ENCODE data around the gene ZNF425.
"Not testable (repeated sequence)": the region's sequence is repeated elsewhere in the genome, so short reads cannot be mapped to it uniquely, and the experiment has no call there.

ZNF425 gene

DNA sequence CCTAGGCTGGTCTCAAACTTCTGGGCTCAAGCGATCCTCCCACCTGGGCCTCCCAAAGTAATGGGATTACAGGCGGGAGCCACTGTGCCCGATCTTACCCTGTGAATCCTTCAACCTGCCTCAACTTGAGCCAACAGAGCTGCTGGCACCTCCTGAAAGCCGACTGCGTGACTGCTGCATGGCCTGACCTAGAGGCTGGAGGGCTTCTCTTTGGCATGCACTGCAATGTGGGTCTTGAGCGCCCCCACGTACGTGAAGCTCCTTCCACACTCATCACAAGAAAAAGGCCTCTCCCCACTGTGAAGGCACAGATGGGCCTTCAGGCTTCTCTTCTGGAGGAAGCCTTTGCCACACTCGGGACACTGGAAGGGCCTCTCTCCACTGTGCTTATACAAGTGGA is 22.7 kb downstream of the ZNF425 start:
- no peaks in the 10 kb centered on the region for H3K4me1 Mint-ChIP-seq (ENCODE audit: low read depth)
- no peaks in the 10 kb centered on the region for H3K36me3 Mint-ChIP-seq (ENCODE audit: low read depth)
- H3K9me3 Mint-ChIP-seq, result no peaks in the 10 kb centered on the region
- H3K27me3 Mint-ChIP-seq (ENCODE audit: low read depth), result no peaks in the 10 kb centered on the region
- H3K27ac Mint-ChIP-seq, result no peak overlapping the region
- no peak overlapping the region for H3K4me3 Mint-ChIP-seq
- no peak for DNase-seq (ENCODE audit: low spot score)

DNA sequence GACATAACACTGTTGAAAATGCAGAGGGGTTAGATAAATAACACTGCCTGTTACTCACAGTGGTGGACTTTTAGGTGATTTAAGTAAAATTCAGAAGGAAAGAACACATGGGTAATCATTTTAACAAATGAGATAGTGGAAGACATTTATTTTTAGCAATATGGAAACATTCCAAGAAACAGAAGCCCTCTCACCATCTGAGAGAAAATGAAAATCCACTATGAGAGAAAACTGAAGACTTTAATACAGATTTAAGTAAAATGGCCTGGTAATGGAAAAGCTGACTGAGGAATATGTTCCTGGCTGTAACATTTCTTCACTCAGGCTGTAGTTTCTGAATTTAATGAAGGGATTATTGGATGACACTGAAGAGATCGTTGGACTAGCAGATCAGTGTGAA is 23.5 kb downstream of the ZNF425 start:
- H3K27me3 Mint-ChIP-seq (ENCODE audit: low read depth), result no peaks in the 10 kb centered on the region
- no peak overlapping the region for H3K27ac Mint-ChIP-seq
- no peaks in the 10 kb centered on the region for H3K4me1 Mint-ChIP-seq (ENCODE audit: low read depth)
- H3K4me3 Mint-ChIP-seq, result no peak overlapping the region
- no peak for DNase-seq (ENCODE audit: low spot score)
- no peaks in the 10 kb centered on the region for H3K9me3 Mint-ChIP-seq
- no peaks in the 10 kb centered on the region for H3K36me3 Mint-ChIP-seq (ENCODE audit: low read depth)

DNA sequence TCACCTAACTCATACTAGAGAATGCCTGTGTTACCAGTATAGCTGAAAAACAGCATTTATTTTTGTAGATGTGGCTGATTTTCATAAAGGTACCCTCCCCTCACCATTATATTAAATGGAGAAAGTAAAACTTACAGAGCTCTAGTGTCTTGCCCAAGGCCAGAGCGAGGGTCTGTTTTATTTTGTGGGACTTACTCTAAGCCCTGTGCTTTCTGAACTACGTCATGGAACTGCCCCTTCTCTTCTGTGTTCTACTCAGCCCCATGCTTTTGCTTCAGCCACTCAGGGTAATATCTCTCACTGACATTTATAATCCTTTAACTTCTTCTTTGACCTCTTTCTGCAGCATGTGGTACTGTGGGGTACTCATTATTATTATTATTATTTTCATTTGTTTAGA is 25.3 kb downstream of the ZNF425 start:
- H3K4me1 Mint-ChIP-seq (ENCODE audit: low read depth), result no peaks in the 10 kb centered on the region
- H3K27ac Mint-ChIP-seq, result no peak overlapping the region
- H3K9me3 Mint-ChIP-seq, result no peaks in the 10 kb centered on the region
- no peaks in the 10 kb centered on the region for H3K36me3 Mint-ChIP-seq (ENCODE audit: low read depth)
- no peak overlapping the region for H3K4me3 Mint-ChIP-seq
- no peaks in the 10 kb centered on the region for H3K27me3 Mint-ChIP-seq (ENCODE audit: low read depth)
- DNase-seq (ENCODE audit: low spot score), result no peak

DNA sequence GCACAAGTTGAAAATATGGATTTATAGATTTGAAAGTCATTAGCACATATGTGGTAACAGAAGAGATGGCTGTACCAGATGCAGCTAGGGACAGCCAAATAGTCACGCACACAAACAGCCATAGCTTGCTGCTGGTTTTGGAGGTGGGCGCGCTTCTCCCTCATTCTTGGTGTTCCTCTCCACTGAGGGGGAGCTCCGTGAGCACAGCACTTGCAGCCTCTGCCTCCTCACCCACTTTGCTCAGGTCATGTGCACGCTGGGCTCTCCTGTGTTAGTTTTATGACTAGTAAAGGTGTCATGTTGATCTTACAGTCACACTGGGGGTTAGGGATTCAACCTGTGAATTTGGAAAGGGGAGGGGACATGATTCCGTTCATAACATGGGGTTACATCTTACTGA is 27.1 kb downstream of the ZNF425 start:
- Mint-ChIP-seq H3K27me3 (ENCODE audit: low read depth) (no peaks in the 10 kb centered on the region), H3K4me3 (no peak overlapping the region), H3K4me1 (ENCODE audit: low read depth) (no peaks in the 10 kb centered on the region), H3K27ac (no peak overlapping the region), H3K9me3 (no peaks in the 10 kb centered on the region), H3K36me3 (ENCODE audit: low read depth) (no peaks in the 10 kb centered on the region)
- DNase-seq (ENCODE audit: low spot score), result no peak

DNA sequence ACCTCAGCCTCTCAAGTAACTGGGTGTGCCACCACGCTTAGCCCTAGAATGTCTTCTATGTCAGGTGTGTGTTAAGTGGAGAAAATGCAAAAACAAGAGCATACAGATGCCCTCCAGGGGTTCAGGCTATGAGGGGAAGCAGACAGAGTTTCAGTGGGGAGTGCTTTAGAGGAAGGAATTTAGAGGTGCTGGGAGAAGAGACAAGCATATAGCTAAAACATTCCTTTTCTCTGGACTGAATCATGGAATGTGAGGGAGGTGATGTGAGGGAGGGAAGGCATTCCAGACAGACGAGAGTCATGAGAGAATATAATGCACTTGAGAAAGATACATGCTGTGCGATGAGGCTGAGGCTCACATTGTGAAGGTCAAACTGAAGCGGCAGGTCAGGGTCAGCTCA is 29.0 kb downstream of the ZNF425 start:
- H3K27ac Mint-ChIP-seq, result no peak overlapping the region
- no peaks in the 10 kb centered on the region for H3K9me3 Mint-ChIP-seq
- no peaks in the 10 kb centered on the region for H3K27me3 Mint-ChIP-seq (ENCODE audit: low read depth)

DNA sequence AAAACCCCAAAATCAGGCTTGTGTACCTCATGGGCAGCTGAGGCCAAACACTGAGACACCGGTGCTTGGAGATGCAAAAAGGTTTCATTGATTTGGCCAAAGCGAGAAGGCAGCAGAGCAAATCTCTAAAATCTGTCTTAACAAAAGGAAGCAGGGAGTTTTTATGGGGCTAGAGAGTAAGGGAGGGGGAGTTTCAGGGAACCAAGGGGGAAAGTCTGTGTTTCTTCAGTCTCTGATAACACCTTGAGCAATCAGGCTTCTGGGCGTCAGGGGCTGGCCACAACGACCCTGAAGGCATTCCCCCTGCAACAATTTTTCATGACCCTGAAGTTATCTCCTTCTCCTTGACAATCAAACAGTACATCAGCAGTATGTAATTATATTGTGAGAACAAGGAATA is 32.9 kb downstream of the ZNF425 start:
- no peaks in the 10 kb centered on the region for H3K27me3 Mint-ChIP-seq (ENCODE audit: low read depth)
- no peak overlapping the region for H3K4me3 Mint-ChIP-seq
- no peaks in the 10 kb centered on the region for H3K9me3 Mint-ChIP-seq
- H3K27ac Mint-ChIP-seq, result no peak overlapping the region
- no peaks in the 10 kb centered on the region for H3K36me3 Mint-ChIP-seq (ENCODE audit: low read depth)
- no peak for DNase-seq (ENCODE audit: low spot score)
- peaks cover 7% of the 10 kb centered on the region for H3K4me1 Mint-ChIP-seq (ENCODE audit: low read depth)

More for the DNA sequence above, 29.0 kb downstream of the ZNF425 start:
- DNase-seq (ENCODE audit: low spot score), result no peak
- no peaks in the 10 kb centered on the region for H3K36me3 Mint-ChIP-seq (ENCODE audit: low read depth)
- H3K4me3 Mint-ChIP-seq, result no peak overlapping the region
- no peaks in the 10 kb centered on the region for H3K4me1 Mint-ChIP-seq (ENCODE audit: low read depth)

DNA sequence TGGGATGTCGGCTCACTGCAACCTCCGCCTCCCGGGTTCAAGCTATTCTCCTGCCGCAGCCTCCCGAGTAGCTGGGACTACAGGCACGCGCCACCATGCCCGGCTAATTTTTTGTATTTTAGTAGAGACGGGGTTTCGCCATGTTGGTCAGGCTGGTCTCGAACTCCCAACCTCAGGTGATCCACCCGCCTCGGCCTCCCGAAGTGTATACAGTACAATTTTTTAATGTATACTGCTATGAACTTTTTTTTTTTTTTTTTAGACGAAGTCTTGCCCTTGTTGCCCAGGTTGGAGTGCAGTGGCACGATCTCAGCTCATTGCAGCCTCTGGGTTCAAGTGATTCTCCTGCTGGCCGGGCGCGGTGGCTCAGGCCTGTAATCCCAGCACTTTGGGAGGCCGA is 33.9 kb downstream of the ZNF425 start:
- H3K4me1 Mint-ChIP-seq (ENCODE audit: low read depth); H3K36me3 Mint-ChIP-seq (ENCODE audit: low read depth); DNase-seq (ENCODE audit: low spot score); H3K27me3 Mint-ChIP-seq (ENCODE audit: low read depth); H3K27ac Mint-ChIP-seq; H3K9me3 Mint-ChIP-seq: not testable (repeated sequence)
- peak overlapping the region; percentile 93 for H3K4me3 Mint-ChIP-seq

DNA sequence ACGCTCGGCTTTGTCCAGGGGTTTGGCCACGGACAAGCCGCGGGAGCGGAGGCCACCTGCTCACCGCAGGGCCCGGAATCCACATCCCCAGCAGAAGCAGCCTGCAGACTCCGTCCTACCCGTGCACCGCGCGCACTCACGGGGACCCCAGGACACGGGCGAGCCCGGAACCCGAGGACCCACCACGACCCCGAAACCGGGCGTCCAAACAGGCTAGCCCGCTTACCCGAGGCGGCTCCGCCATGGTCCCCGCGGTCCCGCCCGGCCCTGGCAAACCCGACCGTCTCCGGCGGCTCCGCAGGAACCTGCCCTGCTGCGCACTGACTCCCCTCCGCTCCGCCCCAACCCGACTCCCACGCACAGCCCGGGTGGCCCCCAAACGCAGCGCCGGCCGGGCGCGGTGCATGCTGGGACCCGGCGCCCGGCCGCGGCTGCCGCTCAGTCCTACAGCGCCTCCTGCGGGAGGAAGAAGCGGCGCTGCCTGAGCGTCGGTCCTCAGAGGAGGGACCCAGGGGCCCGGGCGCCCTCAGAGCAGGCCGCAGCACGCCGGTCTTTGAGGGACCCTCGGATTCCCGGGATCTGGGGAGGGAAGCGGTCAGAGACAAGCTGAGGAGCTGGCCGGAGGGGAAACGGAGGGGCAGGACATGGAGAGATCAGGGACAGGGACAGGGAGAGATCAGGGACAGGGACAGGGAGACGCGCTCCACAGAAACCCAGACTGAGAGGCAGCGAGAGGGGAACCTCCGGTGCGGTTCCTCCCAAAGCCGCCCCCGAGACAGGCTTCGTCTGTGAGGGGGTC is 35.5 kb downstream of the ZNF425 start, which contains the start of gene ZNF786:
TSS of gene ZNF786 (minus strand) at position 322 of the 799 bp plus-strand sequence. CDS start at position 244, 78 bp downstream.
- Mint-ChIP-seq H3K27ac (peak within 1 kb of the TSS; percentile 100), H3K4me1 (ENCODE audit: low read depth) (peaks cover 7% of the 10 kb centered on the region), H3K4me3 (peak within 1 kb of the TSS; percentile 93), H3K36me3 (ENCODE audit: low read depth) (peaks cover 13% of the 10 kb centered on the region), H3K27me3 (ENCODE audit: low read depth) (no peaks in the 10 kb centered on the region), H3K9me3 (peaks cover 3% of the 10 kb centered on the region)
- DNase-seq (ENCODE audit: low spot score), result peak; percentile 91

DNA sequence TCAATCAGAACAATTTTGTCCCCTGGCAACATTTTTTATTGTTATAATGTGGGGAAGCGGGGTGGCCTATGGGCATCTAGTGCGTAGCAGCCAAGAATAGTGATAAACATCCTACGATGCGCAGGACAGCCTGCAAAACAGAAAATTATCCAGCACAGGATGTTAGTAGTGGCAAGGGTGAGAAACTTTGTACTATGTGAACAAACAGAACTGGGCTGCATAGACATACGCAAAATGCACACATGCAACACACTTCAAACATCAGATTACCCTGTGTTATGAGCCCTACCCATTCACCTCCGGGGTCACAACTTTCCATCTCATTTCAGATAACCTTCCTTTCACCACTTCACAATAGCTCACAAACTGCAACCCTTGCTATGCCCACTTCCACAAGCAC is 38.7 kb downstream of the ZNF425 start:
- H3K36me3 Mint-ChIP-seq (ENCODE audit: low read depth), result peaks cover 28% of the 10 kb centered on the region
- no peaks in the 10 kb centered on the region for H3K27me3 Mint-ChIP-seq (ENCODE audit: low read depth)
- H3K4me3 Mint-ChIP-seq, result no peak overlapping the region
- H3K9me3 Mint-ChIP-seq, result peaks cover 14% of the 10 kb centered on the region
- H3K27ac Mint-ChIP-seq, result no peak overlapping the region
- H3K4me1 Mint-ChIP-seq (ENCODE audit: low read depth), result peaks cover 7% of the 10 kb centered on the region
- no peak for DNase-seq (ENCODE audit: low spot score)

DNA sequence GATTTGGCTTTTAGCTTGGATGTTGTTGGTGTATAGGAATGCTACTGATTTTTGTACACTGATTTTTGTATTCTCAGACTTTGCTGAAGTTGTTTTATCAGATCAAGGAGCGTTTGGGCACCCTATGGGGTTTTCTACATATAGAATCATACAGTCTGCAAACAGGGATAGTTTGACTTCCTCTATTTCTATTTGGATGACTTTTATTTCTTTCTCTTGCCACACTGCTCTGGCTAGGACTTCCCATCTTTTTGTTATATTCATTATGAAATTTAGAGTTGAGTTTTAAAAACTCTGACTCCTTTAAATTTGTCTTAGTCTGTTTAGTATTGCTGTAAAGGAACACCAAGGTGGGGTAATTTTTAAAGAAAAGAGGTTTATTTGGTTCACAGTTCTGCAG is 40.3 kb downstream of the ZNF425 start:
- Mint-ChIP-seq H3K9me3 (peaks cover 14% of the 10 kb centered on the region), H3K4me1 (ENCODE audit: low read depth) (peaks cover 4% of the 10 kb centered on the region), H3K27ac (no peak overlapping the region)

DNA sequence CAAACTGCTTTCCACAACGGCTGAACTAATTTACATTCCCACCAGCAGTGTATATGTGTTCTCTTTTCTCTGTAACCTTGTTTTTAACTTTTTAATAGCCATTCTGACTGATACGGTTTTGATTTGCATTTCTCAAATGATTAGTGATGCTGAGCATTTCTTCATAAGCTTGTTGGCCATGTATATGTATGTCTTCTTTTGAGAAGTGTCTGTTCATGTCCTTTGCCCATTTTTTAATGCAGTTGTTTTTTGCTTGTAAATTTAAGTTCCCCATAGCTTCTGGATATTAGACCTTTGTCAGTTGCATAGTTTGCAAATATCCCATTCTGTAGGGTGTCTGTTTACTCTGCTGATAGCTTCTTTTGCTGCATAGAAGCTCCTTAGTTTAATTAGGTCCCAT is 41.7 kb downstream of the ZNF425 start:
- no peak overlapping the region for H3K27ac Mint-ChIP-seq
- peaks cover 35% of the 10 kb centered on the region for H3K36me3 Mint-ChIP-seq (ENCODE audit: low read depth)
- no peak for DNase-seq (ENCODE audit: low spot score)
- no peaks in the 10 kb centered on the region for H3K4me1 Mint-ChIP-seq (ENCODE audit: low read depth)
- no peak overlapping the region for H3K4me3 Mint-ChIP-seq
- H3K27me3 Mint-ChIP-seq (ENCODE audit: low read depth), result no peaks in the 10 kb centered on the region
- peaks cover 14% of the 10 kb centered on the region for H3K9me3 Mint-ChIP-seq

More for the DNA sequence above, 40.3 kb downstream of the ZNF425 start:
- Mint-ChIP-seq H3K4me3 (no peak overlapping the region), H3K36me3 (ENCODE audit: low read depth) (peaks cover 28% of the 10 kb centered on the region), H3K27me3 (ENCODE audit: low read depth) (no peaks in the 10 kb centered on the region)
- DNase-seq (ENCODE audit: low spot score), result no peak

DNA sequence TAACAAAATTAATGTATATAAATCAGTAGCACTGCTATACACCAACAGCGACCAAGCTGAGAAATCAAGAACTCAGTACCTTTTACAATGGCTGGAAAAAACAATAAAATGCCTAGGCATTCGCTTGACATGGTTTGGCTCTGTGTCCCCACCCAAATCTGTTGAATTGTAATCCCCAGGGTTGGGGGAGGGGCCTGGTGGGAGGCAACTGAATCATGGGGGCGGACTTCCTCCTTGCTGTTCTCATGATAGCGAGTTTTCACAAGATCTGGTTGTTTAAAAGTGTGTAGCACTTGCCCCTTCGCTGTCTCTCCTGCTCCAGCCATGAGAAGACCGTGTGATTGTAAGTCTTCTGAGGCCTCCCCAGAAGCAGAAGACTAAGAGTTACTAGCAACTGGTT is 44.2 kb downstream of the ZNF425 start:
- H3K27ac Mint-ChIP-seq, result no peak overlapping the region
- no peak for DNase-seq (ENCODE audit: low spot score)
- peaks cover 14% of the 10 kb centered on the region for H3K9me3 Mint-ChIP-seq
- H3K4me1 Mint-ChIP-seq (ENCODE audit: low read depth), result no peaks in the 10 kb centered on the region
- H3K4me3 Mint-ChIP-seq, result no peak overlapping the region
- H3K36me3 Mint-ChIP-seq (ENCODE audit: low read depth), result peaks cover 39% of the 10 kb centered on the region
- H3K27me3 Mint-ChIP-seq (ENCODE audit: low read depth), result no peaks in the 10 kb centered on the region

DNA sequence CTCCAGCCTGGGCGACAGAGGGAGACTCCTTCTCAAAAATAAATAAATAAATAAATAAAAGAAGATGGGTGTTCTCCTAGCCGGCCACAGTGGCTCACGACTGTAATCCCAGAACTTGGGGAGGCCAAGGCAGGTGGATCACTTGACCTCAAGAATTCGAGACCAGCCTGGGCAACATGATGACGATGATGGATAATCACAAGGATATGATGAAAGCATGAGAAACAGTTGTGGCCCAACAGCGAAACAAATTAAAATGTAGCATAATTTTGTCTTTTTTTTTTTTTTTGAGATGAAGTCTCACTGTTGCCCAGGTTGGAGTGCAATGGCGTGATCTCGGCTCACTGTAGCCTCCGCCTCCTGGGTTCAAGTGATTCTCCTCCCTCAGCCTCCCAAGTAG is 48.5 kb downstream of the ZNF425 start:
- no peak overlapping the region for H3K27ac Mint-ChIP-seq

DNA sequence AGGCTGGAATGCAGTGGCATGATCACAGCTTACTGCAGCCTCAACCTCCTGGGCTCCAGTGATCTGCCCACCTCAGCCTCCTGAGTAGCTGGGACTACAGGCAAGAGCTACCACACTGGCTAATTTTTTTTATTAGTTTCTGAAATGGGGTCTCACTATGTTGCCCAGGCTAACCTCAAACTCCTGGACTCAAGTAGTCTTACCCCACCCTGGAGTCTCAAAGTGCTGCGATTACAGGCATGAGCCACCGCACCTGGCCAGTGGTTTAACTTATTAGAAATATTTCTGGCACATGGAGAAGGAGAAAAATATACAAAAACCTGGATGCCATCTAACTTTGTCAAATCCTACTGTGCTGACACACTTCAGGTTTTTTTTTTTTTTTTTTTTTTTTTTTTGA is 50.8 kb downstream of the ZNF425 start:
- H3K9me3 Mint-ChIP-seq, result no peaks in the 10 kb centered on the region
- no peak overlapping the region for H3K27ac Mint-ChIP-seq
- H3K4me1 Mint-ChIP-seq (ENCODE audit: low read depth), result peaks cover 4% of the 10 kb centered on the region
- DNase-seq (ENCODE audit: low spot score), result no peak
- H3K27me3 Mint-ChIP-seq (ENCODE audit: low read depth), result no peaks in the 10 kb centered on the region
- H3K4me3 Mint-ChIP-seq, result no peak overlapping the region
- peaks cover 30% of the 10 kb centered on the region for H3K36me3 Mint-ChIP-seq (ENCODE audit: low read depth)

More for the DNA sequence above, 48.5 kb downstream of the ZNF425 start:
- Mint-ChIP-seq H3K27me3 (ENCODE audit: low read depth) (no peaks in the 10 kb centered on the region), H3K4me1 (ENCODE audit: low read depth) (peaks cover 4% of the 10 kb centered on the region), H3K4me3 (no peak overlapping the region), H3K9me3 (no peaks in the 10 kb centered on the region), H3K36me3 (ENCODE audit: low read depth) (peaks cover 25% of the 10 kb centered on the region)
- no peak for DNase-seq (ENCODE audit: low spot score)

All from T-helper 2 cell treated with Interferon-gamma antibody and Interleukin-4, amounts not matched to agents 5 μg/mL and 100 μg/mL, for 36 hours (primary cell).